ENCODE results near the gene IDNK. TPM values are rescaled to one million over a fixed set of nuclear protein-coding genes. Genes with fewer than 3 reads are reported as not detected.

Gene IDNK
- polyA plus RNA-seq, 6 donors from 2014 or later: 16.4 to 44.8 (median 25.5) TPM

- peak overlapping the region in 2 of 6 donors; percentile 12 to 96 for H3K27ac Mint-ChIP-seq
- peaks cover 23 to 31% (median 26%) of the 10 kb centered on the region in 3 donors for H3K4me1 Mint-ChIP-seq
Observed at GRCh38 chr9:83620841-83621636, 1.9 kb upstream of the IDNK start.

GRCh38 chr9:83622433-83622938 is 457 bp upstream of the IDNK start:
- H3K4me1 Mint-ChIP-seq: peaks cover 23 to 31% (median 28%) of the 10 kb centered on the region in 3 donors
- no peaks in the 10 kb centered on the region for H3K9me3 Mint-ChIP-seq
- H3K27ac Mint-ChIP-seq: peak overlapping the region; percentile 93 to 98 (median 96)
- DNase-seq (no peak), ATAC-seq (ENCODE audit: low read depth in 2 of 2) (peak; percentile 52)
- no peaks in the 10 kb centered on the region for H3K36me3 Mint-ChIP-seq
- peak overlapping the region; percentile 88 to 98 (median 96) for H3K4me3 Mint-ChIP-seq
- peaks cover 0 to 5% (median 0%) of the 10 kb centered on the region in 3 donors for H3K27me3 Mint-ChIP-seq

More at GRCh38 chr9:83620841-83621636, 1.9 kb upstream of the IDNK start:
- peaks cover 0 to 5% (median 0%) of the 10 kb centered on the region in 3 donors for H3K27me3 Mint-ChIP-seq
- DNase-seq: peak; percentile 30
- H3K9me3 Mint-ChIP-seq: no peaks in the 10 kb centered on the region
- ATAC-seq (ENCODE audit: low read depth in 2 of 2): peak; percentile 11 to 17
- peak overlapping the region in 6 of 8 donors; percentile 23 to 98 (median 80) for H3K4me3 Mint-ChIP-seq
- no peaks in the 10 kb centered on the region for H3K36me3 Mint-ChIP-seq

GRCh38 chr9:83623679-83624076 is 735 bp downstream of the IDNK start:
- peak; percentile 2 to 24 for ATAC-seq (ENCODE audit: low read depth in 2 of 2)
- Mint-ChIP-seq H3K36me3 (no peaks in the 10 kb centered on the region), H3K4me1 (peaks cover 23 to 31% (median 28%) of the 10 kb centered on the region in 3 donors), H3K4me3 (peak overlapping the region; percentile 73 to 98 (median 96)), H3K27ac (peak overlapping the region; percentile 44 to 96 (median 84)), H3K27me3 (peaks cover 0 to 5% (median 0%) of the 10 kb centered on the region in 3 donors), H3K9me3 (no peaks in the 10 kb centered on the region)
- no peak for DNase-seq

- Mint-ChIP-seq H3K4me1 (peaks cover 23 to 31% (median 28%) of the 10 kb centered on the region in 3 donors), H3K27ac (peak overlapping the region in 2 of 6 donors; percentile 75 to 93), H3K27me3 (peaks cover 0 to 5% (median 0%) of the 10 kb centered on the region in 3 donors), H3K9me3 (no peaks in the 10 kb centered on the region), H3K36me3 (no peaks in the 10 kb centered on the region), H3K4me3 (peak overlapping the region in 3 of 8 donors; percentile 13 to 21 (median 19))
- ATAC-seq (ENCODE audit: low read depth in 2 of 2): no peak
- no peak for DNase-seq
Observed at GRCh38 chr9:83625178-83625577, 2.2 kb downstream of the IDNK start.

- H3K4me3 Mint-ChIP-seq: peak overlapping the region in 1 of 8 donors; percentile 46
- peaks cover 15 to 17% (median 16%) of the 10 kb centered on the region in 3 donors for H3K4me1 Mint-ChIP-seq
- H3K9me3 Mint-ChIP-seq: no peaks in the 10 kb centered on the region
- no peaks in the 10 kb centered on the region for H3K27me3 Mint-ChIP-seq
- peak overlapping the region in 1 of 6 donors; percentile 78 for H3K27ac Mint-ChIP-seq
- no peak for DNase-seq
- H3K36me3 Mint-ChIP-seq: peaks cover 0 to 4% of the 10 kb centered on the region in 2 donors
- ATAC-seq (ENCODE audit: low read depth in 2 of 2): no peak
Observed at GRCh38 chr9:83628540-83628939, 5.6 kb downstream of the IDNK start.

- Mint-ChIP-seq H3K36me3 (peaks cover 0 to 4% of the 10 kb centered on the region in 2 donors), H3K4me1 (peaks cover 5 to 8% (median 6%) of the 10 kb centered on the region in 3 donors), H3K27me3 (no peaks in the 10 kb centered on the region), H3K27ac (peak overlapping the region in 1 of 6 donors; percentile 26), H3K4me3 (no peak overlapping the region), H3K9me3 (no peaks in the 10 kb centered on the region)
- DNase-seq (no peak), ATAC-seq (ENCODE audit: low read depth in 2 of 2) (no peak)
Observed at GRCh38 chr9:83629433-83630104, 6.6 kb downstream of the IDNK start.

- Mint-ChIP-seq H3K9me3 (no peaks in the 10 kb centered on the region), H3K36me3 (peaks cover 0 to 4% of the 10 kb centered on the region in 2 donors), H3K27me3 (no peaks in the 10 kb centered on the region), H3K4me3 (no peak overlapping the region), H3K4me1 (peaks cover 0 to 2% (median 0%) of the 10 kb centered on the region in 3 donors), H3K27ac (peak overlapping the region in 1 of 6 donors; percentile 1)
- DNase-seq: no peak
- ATAC-seq (ENCODE audit: low read depth in 2 of 2): no peak
Observed at GRCh38 chr9:83630938-83631457, 8.1 kb downstream of the IDNK start.

GRCh38 chr9:83633255-83633654 is 10.3 kb downstream of the IDNK start:
- Mint-ChIP-seq H3K4me1 (no peaks in the 10 kb centered on the region), H3K4me3 (no peak overlapping the region), H3K27me3 (no peaks in the 10 kb centered on the region), H3K36me3 (peaks cover 0 to 4% of the 10 kb centered on the region in 2 donors), H3K27ac (peak overlapping the region in 1 of 6 donors; percentile 70), H3K9me3 (no peaks in the 10 kb centered on the region)
- ATAC-seq (ENCODE audit: low read depth in 2 of 2) (no peak), DNase-seq (no peak)

GRCh38 chr9:83633676-83634075 is 10.7 kb downstream of the IDNK start:
- ATAC-seq (ENCODE audit: low read depth in 2 of 2) (no peak), DNase-seq (no peak)
- no peak overlapping the region for H3K4me3 Mint-ChIP-seq
- no peak overlapping the region for H3K27ac Mint-ChIP-seq
- no peaks in the 10 kb centered on the region for H3K4me1 Mint-ChIP-seq
- H3K9me3 Mint-ChIP-seq: no peaks in the 10 kb centered on the region
- peaks cover 0 to 4% of the 10 kb centered on the region in 2 donors for H3K36me3 Mint-ChIP-seq
- no peaks in the 10 kb centered on the region for H3K27me3 Mint-ChIP-seq

GRCh38 chr9:83636813-83637212 is 13.9 kb downstream of the IDNK start:
- H3K9me3 Mint-ChIP-seq: no peaks in the 10 kb centered on the region
- no peak overlapping the region for H3K27ac Mint-ChIP-seq
- H3K4me1 Mint-ChIP-seq: no peaks in the 10 kb centered on the region
- ATAC-seq (ENCODE audit: low read depth in 2 of 2) (no peak), DNase-seq (no peak)
- H3K36me3 Mint-ChIP-seq: peaks cover 0 to 4% of the 10 kb centered on the region in 2 donors
- no peak overlapping the region for H3K4me3 Mint-ChIP-seq
- no peaks in the 10 kb centered on the region for H3K27me3 Mint-ChIP-seq

GRCh38 chr9:83637389-83637788 is 14.4 kb downstream of the IDNK start:
- Mint-ChIP-seq H3K27ac (no peak overlapping the region), H3K36me3 (peaks cover 0 to 4% of the 10 kb centered on the region in 2 donors), H3K4me1 (no peaks in the 10 kb centered on the region), H3K27me3 (no peaks in the 10 kb centered on the region), H3K9me3 (no peaks in the 10 kb centered on the region), H3K4me3 (no peak overlapping the region)
- no peak for DNase-seq
- no peak for ATAC-seq (ENCODE audit: low read depth in 2 of 2)

GRCh38 chr9:83639266-83639665 is 16.3 kb downstream of the IDNK start:
- Mint-ChIP-seq H3K27ac (no peak overlapping the region), H3K4me3 (no peak overlapping the region), H3K36me3 (no peaks in the 10 kb centered on the region), H3K9me3 (no peaks in the 10 kb centered on the region), H3K27me3 (no peaks in the 10 kb centered on the region), H3K4me1 (no peaks in the 10 kb centered on the region)
- no peak for DNase-seq
- ATAC-seq (ENCODE audit: low read depth in 2 of 2): no peak

GRCh38 chr9:83642793-83643192 is 19.9 kb downstream of the IDNK start:
- H3K4me1 Mint-ChIP-seq: peaks cover 3 to 5% (median 4%) of the 10 kb centered on the region in 3 donors
- no peaks in the 10 kb centered on the region for H3K27me3 Mint-ChIP-seq
- no peaks in the 10 kb centered on the region for H3K36me3 Mint-ChIP-seq
- H3K9me3 Mint-ChIP-seq: no peaks in the 10 kb centered on the region
- no peak for ATAC-seq (ENCODE audit: low read depth in 2 of 2)
- no peak for DNase-seq
- H3K27ac Mint-ChIP-seq: peak overlapping the region in 3 of 6 donors; percentile 16 to 59 (median 26)
- no peak overlapping the region for H3K4me3 Mint-ChIP-seq

Measured in naive B cell (primary cell).